Right lobe of liver (tissue), 4 donors: Measurements from ENCODE around the gene DNAAF8.

Experiments used
- CTCF ChIP-seq, 4 donors: fragments of 200-600 bp in 3 of 4; fragments of 450-650 bp in 1 of 4; IDR thresholded peaks; one replicate each; pipeline versions ENCODE4 v1.5.1 to v1.8.0; 2016 to 2022; ENCODE audit warnings: antibody characterized with exemption in 4 of 4, mild to moderate bottlenecking in 2 of 4
- POLR2A ChIP-seq: fragments of 450-650 bp; IDR thresholded peaks from one replicate; pipeline ENCODE4 v1.6.1; 2017; ENCODE audit warnings: antibody characterized with exemption, mild to moderate bottlenecking
- donor health status: DM: no; HTN: no; CAD: no.
- donor health status: DM: no; HTN: no; CAD: no.
- donor health status: DM: no; HTN: yes; CAD: no.

DNA sequence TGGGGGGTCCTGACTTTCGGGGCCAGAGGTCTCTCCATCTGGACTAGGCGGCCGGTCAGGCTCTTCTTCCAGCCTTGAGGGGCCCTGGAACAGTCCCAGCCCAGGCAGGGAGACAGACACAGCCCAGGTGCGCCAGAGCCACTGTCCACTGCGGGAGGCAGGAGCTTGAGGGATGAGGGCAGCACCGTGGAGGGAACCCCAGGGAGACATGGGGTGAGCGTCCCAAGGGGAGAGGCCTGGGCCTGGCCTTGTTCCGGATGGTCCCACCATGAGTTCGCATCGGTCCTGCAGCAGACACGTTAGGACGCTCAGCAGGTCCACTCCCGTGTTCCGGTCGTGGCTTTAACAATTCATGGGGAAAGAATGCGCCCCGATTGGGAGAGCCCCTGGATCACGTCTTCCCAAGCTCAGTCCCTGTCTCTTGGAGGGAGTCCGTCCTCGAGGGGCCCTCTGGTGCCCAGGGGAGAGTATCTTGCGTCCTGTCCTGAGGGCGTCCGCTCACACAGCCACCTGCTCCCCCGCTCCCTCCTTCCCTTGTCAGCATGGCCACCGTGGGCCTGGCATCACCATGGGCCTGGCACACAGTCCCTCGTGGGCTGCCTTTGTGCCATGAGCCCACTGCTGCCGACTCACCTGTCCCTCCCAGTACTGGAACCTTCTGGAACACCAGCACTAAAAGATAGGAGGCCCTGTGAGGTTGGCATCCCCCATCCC lies 47.7 kb upstream of the DNAAF8 start:
- TF ChIP-seq POLR2A, result no peak
- no peak for TF ChIP-seq CTCF (IDR thresholded peaks at IDR 0.05)
